A549 treated with CpdA at 1 μM for 4 hours (cell line): ENCODE measurements around the gene BCL2L15. TPM values are rescaled to one million over a fixed set of nuclear protein-coding genes. Genes with fewer than 3 reads are reported as not detected.

Experiments used
- total RNA-seq: library from RNA; stranded (reverse); fragments of 200-300 nt; extraction: Qiagen RNA extraction; gene quantifications from 5 replicates; pipeline ENCODE4 v1.2.3, GENCODE V29; 2022; ENCODE audit warnings: low read depth

Gene BCL2L15
- 0.48 to 1.7 TPM (median 0.85 TPM) in 4 of 5 replicates, not detected in the other for total RNA-seq

DNA sequence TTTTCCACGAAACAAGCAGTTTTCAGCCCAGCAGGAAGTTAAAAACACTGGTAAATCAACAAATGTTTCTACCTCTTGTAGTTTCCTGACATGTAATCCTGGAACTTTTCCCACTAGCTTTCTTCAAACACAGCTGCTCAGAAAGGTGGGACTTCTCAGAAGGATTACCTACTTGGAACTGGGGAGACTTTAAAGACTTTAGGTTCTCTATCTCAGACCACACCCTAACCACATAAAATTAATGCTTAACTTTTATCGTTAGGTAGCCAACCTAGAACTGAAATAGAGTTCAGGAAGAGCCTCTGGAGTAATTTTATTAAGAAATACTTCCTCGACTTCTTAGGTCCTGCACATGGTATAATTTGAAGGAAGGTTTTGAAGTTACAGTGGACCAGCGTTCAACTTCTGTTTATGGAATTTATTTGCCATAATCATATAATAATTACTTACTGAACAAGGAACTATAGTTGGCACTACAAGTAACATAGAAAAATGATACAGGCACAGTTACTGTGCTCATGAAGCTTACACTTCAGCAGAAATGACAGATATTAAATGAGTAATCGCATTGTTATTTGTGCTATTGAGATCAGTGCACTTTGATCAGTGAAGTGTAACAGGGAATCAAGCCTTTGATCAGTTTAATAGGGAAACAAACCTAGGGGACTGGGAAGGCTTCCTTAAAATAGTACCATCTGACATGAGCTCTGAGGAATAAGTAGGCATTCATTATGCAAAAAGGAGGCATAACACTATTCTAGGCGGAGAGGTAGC lies at the start of gene BCL2L15:
BCL2L15 (minus strand) TSS at position 180 of the 774 bp plus-strand sequence. CDS start 206 bp downstream, outside the sequence.

GRCh38 chr1:113928941-113929749 lies 41.8 kb upstream of the BCL2L15 start, which contains the start of gene HIPK1:
Gene HIPK1 (plus strand): TSS chr1:113929324.

GRCh38 chr1:113904674-113905434 lies 17.5 kb upstream of the BCL2L15 start, which contains the start of the genes AP4B1 and DCLRE1B:
Gene AP4B1 (minus strand): TSS chr1:113904799. CDS start chr1:113904717, 82 bp downstream.
Gene DCLRE1B (plus strand): TSS chr1:113905326. CDS start chr1:113905587, 261 bp downstream.

GRCh38 chr1:113871597-113872113 lies 15.7 kb downstream of the BCL2L15 start, which contains the start of gene PTPN22:
Gene PTPN22 (minus strand): TSS chr1:113871712.

Other genes starting within 250 kb of the BCL2L15 start
- 16.1 to 20.5 TPM (median 16.8 TPM) in 5 replicates for gene PHTF1, start 128.1 kb downstream of the BCL2L15 start, total RNA-seq
- gene RSBN1, start 75.1 kb downstream of the BCL2L15 start, total RNA-seq: 3.3 to 5.0 TPM (median 4.1 TPM) in 5 replicates
- not detected in 5 replicates for gene PTPN22, start 15.9 kb downstream of the BCL2L15 start, total RNA-seq
- gene AP4B1, start 17.2 kb upstream of the BCL2L15 start, total RNA-seq: 8.6 to 11.7 TPM (median 9.7 TPM) in 5 replicates
- gene DCLRE1B, start 17.7 kb upstream of the BCL2L15 start, total RNA-seq: 7.7 to 10.9 TPM (median 9.7 TPM) in 5 replicates
- 15.1 to 16.6 TPM (median 15.7 TPM) in 5 replicates for gene HIPK1, start 41.7 kb upstream of the BCL2L15 start, total RNA-seq
- 3.4 to 4.1 TPM (median 4.1 TPM) in 5 replicates for gene OLFML3, start 91.9 kb upstream of the BCL2L15 start, total RNA-seq